NCI-H128 (cell line): ENCODE results near the gene WASL.
"Not testable (repeated sequence)": the region's sequence is repeated elsewhere in the genome, so short reads cannot be mapped to it uniquely, and the experiment has no call there.

Experiments
- DNase-seq: peaks from one replicate; lab custom pipeline; 2025; ENCODE audit not compliant: unreplicated experiment; lab: John Stamatoyannopoulos, UW

Gene WASL

DNA sequence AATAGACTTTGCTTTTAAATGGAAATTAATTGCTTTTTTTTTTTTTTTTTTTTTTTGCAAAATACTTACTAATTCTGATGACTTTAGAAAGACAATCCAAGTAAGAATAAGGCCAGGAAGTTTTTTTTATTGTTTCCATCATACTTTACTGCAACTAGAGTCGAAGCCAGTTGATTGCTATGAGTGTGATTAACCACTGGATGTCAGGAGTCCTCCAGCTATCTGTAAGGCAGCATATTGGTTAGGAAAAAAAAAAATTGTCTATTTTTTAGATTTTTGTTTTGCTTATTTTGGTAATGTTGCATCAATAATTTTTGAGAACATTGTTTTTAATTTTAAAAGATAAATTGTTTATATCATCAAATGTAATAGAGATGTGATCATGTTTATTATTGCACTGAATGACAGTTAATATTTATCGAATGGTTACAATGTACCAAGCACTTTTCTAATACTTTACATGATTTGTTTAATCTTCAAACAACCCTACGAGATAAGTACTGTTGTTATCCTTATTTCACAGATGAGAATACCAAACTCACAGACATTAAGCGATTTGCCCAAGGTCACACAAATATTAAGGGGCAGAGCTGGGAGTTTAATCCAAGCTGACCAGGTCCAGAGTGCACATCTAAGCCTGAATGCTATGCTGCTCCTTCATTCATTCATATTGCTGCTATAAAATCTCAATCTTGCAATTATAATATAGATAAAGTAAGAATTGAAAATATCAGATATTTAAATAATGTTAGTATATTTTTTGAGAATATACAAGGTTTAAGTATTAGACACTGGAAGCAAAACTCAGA, 113.0 kb downstream of the WASL start:
- no peak for DNase-seq

DNA sequence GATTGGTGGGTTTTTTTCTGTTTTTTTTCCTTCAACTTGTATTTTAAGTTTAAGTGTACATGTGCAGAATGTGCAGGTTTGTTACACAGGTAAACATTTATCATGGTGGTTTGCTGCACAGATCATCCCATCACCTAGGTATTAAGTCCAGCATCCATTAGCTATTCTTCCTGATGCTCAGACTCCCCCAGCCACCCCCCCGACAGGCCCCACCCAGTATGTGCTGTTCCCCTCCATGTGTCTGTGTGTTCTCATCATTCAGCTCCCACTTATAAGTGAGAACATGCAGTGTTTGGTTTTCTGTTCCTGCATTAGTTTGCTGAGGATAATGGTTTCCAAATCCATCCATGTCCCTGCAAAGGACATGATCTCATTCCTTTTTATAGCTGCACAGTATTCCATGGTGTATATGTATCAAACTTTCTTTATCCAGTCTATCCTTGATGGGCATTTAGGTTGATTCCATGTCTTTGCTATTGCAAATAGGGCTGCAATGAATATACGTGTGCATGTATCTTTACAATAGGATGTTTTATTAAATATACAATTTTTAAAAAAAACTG, 114.7 kb downstream of the WASL start:
- DNase-seq = not testable (repeated sequence)

DNA sequence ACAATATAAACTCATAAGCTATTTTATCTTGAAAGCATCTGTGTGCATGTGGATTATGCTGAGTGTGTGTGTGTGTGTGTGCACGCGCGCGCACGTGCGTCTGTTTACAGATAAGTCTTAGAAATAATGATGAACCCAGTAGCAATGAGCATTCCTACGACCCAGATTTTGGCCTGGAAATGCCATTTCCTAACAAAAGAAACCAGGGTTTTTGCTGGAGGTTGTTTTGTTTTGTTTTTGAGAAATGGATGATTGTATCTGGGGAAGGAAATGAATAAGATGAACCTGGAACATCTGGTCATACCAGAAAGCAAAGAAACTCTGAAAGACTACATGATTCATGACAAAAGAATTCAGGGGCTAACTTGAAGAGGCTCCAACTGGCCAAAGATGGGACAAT, 115.2 kb downstream of the WASL start:
- no peak for DNase-seq

DNA sequence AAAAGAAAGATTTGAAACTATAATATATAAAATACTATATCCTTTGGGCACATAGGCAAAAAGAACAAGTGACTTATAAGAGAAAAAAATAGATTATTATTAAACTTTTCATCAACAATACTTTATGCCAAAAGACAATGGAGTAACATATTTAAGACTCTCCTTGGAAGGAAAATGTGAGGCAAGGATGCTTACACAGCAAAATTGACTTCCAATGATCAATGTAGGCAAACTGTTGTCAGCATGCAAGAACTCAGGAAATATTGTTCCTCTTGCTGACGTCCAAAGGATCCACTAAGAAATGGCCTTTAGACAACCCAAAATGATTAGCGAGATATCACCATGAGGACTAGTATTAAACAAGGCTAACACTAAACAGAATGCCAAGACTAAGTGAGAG, 116.0 kb downstream of the WASL start:
- DNase-seq = no peak
